ENCODE results near the gene TOM1. TPM values are rescaled to one million over a fixed set of nuclear protein-coding genes. Genes with fewer than 3 reads are reported as not detected.

The TOM1 gene
- total and polyA plus RNA-seq, 12 donors: 51.1 to 72.5 (median 62.6) TPM

DNA sequence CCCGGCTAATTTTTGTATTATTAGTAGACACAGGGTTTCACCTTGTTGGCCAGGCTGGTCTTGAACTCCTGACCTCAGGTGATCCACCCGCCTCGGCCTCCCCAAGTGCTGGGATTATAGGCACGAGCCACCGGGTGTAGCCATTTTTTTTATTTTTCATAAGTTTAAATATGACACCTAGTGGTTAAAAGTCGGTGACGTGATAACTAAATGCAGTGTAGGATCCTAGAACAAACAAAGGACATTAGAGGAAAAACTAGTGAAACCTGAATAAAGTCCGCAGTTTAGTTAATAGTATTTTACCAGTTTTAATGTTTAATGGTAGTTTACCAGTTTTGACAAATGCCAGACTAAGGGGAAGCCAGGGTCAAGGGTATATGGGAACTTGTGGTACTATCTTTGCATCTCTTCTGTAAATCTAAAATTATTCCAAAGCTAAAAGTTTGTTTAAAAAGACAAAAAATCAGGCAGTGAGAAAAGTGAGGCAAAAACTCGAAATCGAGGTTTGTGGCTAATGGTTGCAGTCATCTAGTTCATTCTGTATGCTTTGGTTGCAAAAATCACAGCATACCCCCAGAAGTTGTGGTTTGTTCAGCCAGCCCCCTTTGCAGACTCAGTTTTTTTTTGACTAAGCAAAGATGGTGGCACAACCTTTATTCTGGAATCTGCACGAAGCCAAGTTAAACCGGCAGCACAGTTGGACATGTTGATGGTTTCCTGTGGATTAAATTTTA is 29.6 kb downstream of the TOM1 start:
- Histone ChIP-seq H3K36me3 (peaks cover 3 to 99% (median 80%) of the 10 kb centered on the region in 9 donors), H3K4me3 (no peak overlapping the region), H3K9me3 (no peaks in the 10 kb centered on the region), H3K4me1 (peaks cover 0 to 52% (median 26%) of the 10 kb centered on the region in 9 donors), H3K27me3 (no peaks in the 10 kb centered on the region), H3K27ac (peak overlapping the region in 7 of 10 donors; percentile 40 to 82 (median 68))
- ATAC-seq: no peak
- intact Hi-C loops (cut with DNase I): no loop called here
- TF ChIP-seq, protein P1, sequence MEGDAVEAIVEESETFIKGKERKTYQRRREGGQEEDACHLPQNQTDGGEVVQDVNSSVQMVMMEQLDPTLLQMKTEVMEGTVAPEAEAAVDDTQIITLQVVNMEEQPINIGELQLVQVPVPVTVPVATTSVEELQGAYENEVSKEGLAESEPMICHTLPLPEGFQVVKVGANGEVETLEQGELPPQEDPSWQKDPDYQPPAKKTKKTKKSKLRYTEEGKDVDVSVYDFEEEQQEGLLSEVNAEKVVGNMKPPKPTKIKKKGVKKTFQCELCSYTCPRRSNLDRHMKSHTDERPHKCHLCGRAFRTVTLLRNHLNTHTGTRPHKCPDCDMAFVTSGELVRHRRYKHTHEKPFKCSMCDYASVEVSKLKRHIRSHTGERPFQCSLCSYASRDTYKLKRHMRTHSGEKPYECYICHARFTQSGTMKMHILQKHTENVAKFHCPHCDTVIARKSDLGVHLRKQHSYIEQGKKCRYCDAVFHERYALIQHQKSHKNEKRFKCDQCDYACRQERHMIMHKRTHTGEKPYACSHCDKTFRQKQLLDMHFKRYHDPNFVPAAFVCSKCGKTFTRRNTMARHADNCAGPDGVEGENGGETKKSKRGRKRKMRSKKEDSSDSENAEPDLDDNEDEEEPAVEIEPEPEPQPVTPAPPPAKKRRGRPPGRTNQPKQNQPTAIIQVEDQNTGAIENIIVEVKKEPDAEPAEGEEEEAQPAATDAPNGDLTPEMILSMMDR (IDR thresholded peaks at IDR 0.05): peak in 1 of 9 donors; percentile 18
- no peak for DNase-seq
- WGBS, 2 donors: 85 to 86% methylated on average over 12 of the region's 12 CpGs

DNA sequence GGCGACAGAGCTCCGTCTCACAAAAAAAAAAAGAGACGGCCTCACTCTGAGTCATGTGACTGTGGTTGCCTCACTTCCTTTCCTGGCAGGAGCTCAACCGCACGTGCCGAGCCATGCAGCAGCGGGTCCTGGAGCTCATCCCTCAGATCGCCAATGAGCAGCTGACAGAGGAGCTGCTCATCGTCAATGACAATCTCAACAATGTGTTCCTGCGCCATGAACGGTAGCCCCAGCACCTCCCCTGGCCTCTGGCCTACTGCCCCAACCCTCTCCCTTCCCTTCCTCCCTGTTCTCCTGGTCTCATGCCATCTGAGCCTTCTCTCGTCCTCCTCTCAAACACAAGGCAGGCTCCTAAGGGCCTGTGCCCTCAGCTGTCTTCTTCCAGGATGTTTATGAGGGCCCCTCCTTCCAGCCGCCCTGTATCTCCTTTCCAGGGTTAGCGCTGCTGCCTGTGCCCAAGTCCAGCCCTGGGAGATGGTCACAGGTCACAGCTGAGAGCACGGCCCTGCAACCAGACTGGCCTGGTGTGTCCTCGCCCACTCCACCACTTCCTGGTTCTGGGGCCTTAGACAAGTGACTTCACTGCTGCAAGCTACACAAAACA is 30.7 kb downstream of the TOM1 start:
- H3K9me3 ChIP-seq: no peaks in the 10 kb centered on the region
- peaks cover 4 to 99% (median 74%) of the 10 kb centered on the region in 9 donors for H3K36me3 ChIP-seq
- peak overlapping the region in 9 of 10 donors; percentile 47 to 82 (median 70) for H3K27ac ChIP-seq
- H3K4me1 ChIP-seq: peaks cover 0 to 57% (median 30%) of the 10 kb centered on the region in 9 donors
- peak overlapping the region in 1 of 10 donors; percentile 2 for H3K4me3 ChIP-seq
- TF ChIP-seq, protein P1 (IDR thresholded peaks at IDR 0.05): no peak
- ATAC-seq (peak; percentile 70 to 90 (median 86)), DNase-seq (peak; percentile 85 to 87)
- 28% methylated on average over 16 of the region's 16 CpGs for WGBS, 2 donors
- intact Hi-C loops (cut with DNase I): no loop called here
- no peaks in the 10 kb centered on the region for H3K27me3 ChIP-seq

DNA sequence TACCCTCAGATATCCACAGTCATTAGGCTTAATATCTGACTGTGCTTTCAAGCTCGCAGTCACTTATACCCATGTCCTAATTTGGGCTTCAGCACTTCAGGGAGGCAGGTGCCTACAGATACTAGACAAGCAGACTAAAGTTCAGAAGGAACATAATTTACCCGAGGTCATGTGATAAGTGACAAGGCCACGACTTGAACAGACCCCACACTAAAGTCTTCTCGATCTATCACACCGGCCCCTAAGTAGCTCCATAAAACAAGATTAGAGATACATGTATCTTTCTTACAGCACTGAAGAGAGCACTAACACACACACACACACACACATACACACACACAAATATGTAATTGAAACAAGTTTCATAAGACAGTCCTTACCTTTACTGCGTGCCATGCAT is 32.6 kb downstream of the TOM1 start:
- intact Hi-C loops (cut with DNase I): no loop called here
- ATAC-seq (no peak), DNase-seq (no peak)
- Histone ChIP-seq H3K36me3 (peaks cover 0 to 99% (median 60%) of the 10 kb centered on the region in 9 donors), H3K4me3 (no peak overlapping the region), H3K27ac (peak overlapping the region in 4 of 10 donors; percentile 14 to 44 (median 32)), H3K27me3 (no peaks in the 10 kb centered on the region), H3K9me3 (no peaks in the 10 kb centered on the region), H3K4me1 (peaks cover 0 to 66% (median 40%) of the 10 kb centered on the region in 9 donors)
- WGBS, 2 donors: 58 to 60% methylated on average over 6 of the region's 6 CpGs
- TF ChIP-seq, protein P1 (IDR thresholded peaks at IDR 0.05): no peak

DNA sequence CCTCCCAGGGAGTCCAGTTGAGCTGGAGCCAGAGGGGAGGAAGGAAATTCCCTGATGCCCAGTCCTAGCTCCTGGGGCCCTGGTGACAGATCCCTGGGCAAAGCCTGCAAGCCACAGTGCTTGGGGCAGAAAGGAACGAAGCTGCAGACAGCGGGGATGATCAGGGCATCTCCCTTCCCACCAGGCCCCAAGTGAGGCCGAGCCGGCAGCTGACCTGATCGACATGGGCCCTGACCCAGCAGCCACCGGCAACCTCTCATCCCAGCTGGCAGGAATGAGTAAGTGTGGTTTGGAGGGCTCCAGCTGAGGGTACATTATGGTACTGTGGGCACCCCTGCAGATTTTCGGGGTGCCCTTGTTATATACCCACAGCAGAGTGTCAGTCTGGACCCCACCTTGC is 33.5 kb downstream of the TOM1 start:
- peaks cover 0 to 59% (median 39%) of the 10 kb centered on the region in 9 donors for H3K4me1 ChIP-seq
- TF ChIP-seq, protein P1 (IDR thresholded peaks at IDR 0.05): no peak
- no peaks in the 10 kb centered on the region for H3K27me3 ChIP-seq
- DNase-seq: no peak
- ATAC-seq: no peak
- 90 to 95% methylated on average over 7 of the region's 7 CpGs for WGBS, 2 donors
- H3K27ac ChIP-seq: no peak overlapping the region
- H3K36me3 ChIP-seq: peaks cover 0 to 99% (median 58%) of the 10 kb centered on the region in 9 donors
- intact Hi-C loops (cut with DNase I): no loop called here
- no peaks in the 10 kb centered on the region for H3K9me3 ChIP-seq
- no peak overlapping the region for H3K4me3 ChIP-seq
